MV-4-11 (cell line): ENCODE results near the gene TGFBR1.

Experiments
- DNase-seq: peaks from one replicate; lab custom pipeline; 2025; lab: John Stamatoyannopoulos, UW

The TGFBR1 gene

GRCh38 chr9:99137225-99137624 lies 32.3 kb downstream of the TGFBR1 start:
- DNase-seq = peak; percentile 98

GRCh38 chr9:99137891-99138290 lies 33.0 kb downstream of the TGFBR1 start:
- DNase-seq = no peak

- DNase-seq = no peak
Observed at GRCh38 chr9:99138424-99139284, 33.7 kb downstream of the TGFBR1 start.

GRCh38 chr9:99139868-99140267 lies 35.0 kb downstream of the TGFBR1 start:
- DNase-seq = no peak

GRCh38 chr9:99140685-99141314 lies 35.9 kb downstream of the TGFBR1 start:
- peak; percentile 59 for DNase-seq

GRCh38 chr9:99141849-99142248 lies 36.9 kb downstream of the TGFBR1 start:
- DNase-seq = no peak

GRCh38 chr9:99142275-99142674 lies 37.4 kb downstream of the TGFBR1 start:
- DNase-seq = no peak

GRCh38 chr9:99143655-99144054 lies 38.7 kb downstream of the TGFBR1 start:
- DNase-seq = no peak

GRCh38 chr9:99144966-99145365 lies 40.1 kb downstream of the TGFBR1 start:
- no peak for DNase-seq

GRCh38 chr9:99146574-99146973 lies 41.7 kb downstream of the TGFBR1 start:
- DNase-seq = no peak

- no peak for DNase-seq
Observed at GRCh38 chr9:99147177-99147576, 42.3 kb downstream of the TGFBR1 start.

GRCh38 chr9:99150451-99151171 lies 45.7 kb downstream of the TGFBR1 start:
- peak; percentile 70 for DNase-seq

- no peak for DNase-seq
Observed at GRCh38 chr9:99154356-99154755, 49.4 kb downstream of the TGFBR1 start.

GRCh38 chr9:99155736-99156135 lies 50.8 kb downstream of the TGFBR1 start:
- DNase-seq = no peak

- DNase-seq = peak; percentile 12
Observed at GRCh38 chr9:99158629-99159028, 53.7 kb downstream of the TGFBR1 start.

GRCh38 chr9:99160173-99160572 lies 55.3 kb downstream of the TGFBR1 start:
- DNase-seq = no peak

- peak; percentile 24 for DNase-seq
Observed at GRCh38 chr9:99162759-99163364, 57.9 kb downstream of the TGFBR1 start.

- DNase-seq = no peak
Observed at GRCh38 chr9:99166149-99166548, 61.2 kb downstream of the TGFBR1 start.

GRCh38 chr9:99167119-99167518 lies 62.2 kb downstream of the TGFBR1 start:
- no peak for DNase-seq

- no peak for DNase-seq
Observed at GRCh38 chr9:99167694-99168093, 62.8 kb downstream of the TGFBR1 start.

GRCh38 chr9:99169086-99169485 lies 64.2 kb downstream of the TGFBR1 start:
- no peak for DNase-seq

- DNase-seq = no peak
Observed at GRCh38 chr9:99169982-99170761, 65.3 kb downstream of the TGFBR1 start.
